Head of caudate nucleus (tissue), 42 donors: Measurements from ENCODE around the gene HEATR5B.

Experiments
- DNase-seq, 42 donors: peaks; one replicate each; pipeline versions ENCODE4 v3.0.0 to v3.0.0-alpha.2; 2020 to 2021; ENCODE audit warnings: mixed read lengths in 7 of 42
- intact Hi-C: fragments of 100-400 bp; cut with DNase I; formaldehyde crosslinking; loops from one replicate; pipeline ENCODE4 v1.15.0; 2022

HEATR5B gene

GRCh38 chr2:37080266-37080665, 3.9 kb downstream of the HEATR5B start:
- DNase-seq: no peak
- intact Hi-C loops: no loop called here

DNA sequence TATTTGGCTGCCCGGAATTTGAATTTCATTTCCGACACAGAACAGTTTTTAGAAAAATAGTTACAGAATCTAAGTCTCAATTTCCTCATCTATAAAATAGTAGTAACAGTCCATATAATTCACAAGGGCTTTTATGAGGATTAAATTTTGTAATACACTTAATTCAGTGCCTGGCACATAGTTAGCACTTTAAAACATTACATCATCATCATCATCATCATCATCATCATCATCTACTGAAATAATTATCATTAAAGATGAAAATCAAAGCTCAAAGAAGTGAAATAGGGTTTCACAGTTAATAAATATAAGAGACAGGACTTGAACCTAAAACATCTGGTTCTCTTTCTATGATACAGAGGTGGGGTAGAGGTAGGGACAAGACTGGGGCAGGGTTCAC, 13.2 kb downstream of the HEATR5B start:
- intact Hi-C loops: no loop called here
- no peak for DNase-seq

DNA sequence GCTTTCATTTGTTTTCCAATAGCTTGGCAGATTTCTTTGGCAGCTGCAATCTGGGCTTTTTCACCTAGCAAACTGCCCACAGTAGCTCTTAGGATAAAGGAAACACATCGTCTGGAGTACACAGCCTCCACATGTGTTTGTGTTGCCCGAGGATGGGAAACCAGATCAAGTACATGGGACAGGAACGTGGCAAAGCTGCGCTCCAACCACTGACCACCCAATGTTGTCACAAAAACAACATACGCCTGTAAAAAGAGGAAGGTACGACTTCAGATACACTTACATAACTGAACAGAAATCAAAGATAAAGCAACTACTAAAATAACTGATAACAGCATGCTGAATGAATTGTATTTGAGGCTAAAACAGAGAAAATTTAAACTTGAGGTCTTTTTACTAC, 15.5 kb downstream of the HEATR5B start:
- intact Hi-C loops: no loop called here
- peak in 6 of 42 donors; percentile 8 to 47 (median 22) for DNase-seq

DNA sequence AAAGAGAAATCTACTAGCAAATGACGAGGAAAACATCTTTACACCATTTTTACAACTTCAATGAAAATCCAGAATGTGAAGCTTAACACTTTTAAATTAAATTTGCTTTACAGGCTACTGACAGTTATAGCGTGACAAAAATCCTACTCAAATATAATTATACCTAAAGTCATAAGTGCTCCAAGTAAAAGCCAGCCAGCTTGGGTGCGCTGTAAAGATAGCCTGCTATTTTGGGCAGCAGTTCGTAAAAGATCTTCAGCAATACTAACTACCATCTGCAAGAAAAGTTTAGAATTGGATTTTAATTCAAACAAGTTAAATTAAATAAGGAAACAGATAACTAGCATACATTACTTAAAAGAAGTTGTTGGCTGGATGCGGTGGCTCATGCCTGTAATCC, 22.4 kb downstream of the HEATR5B start:
- intact Hi-C loops: no loop called here

GRCh38 chr2:37061013-37061711, 23.0 kb downstream of the HEATR5B start:
- intact Hi-C loops: no loop called here
- DNase-seq: no peak

More for the DNA sequence above, 22.4 kb downstream of the HEATR5B start:
- no peak for DNase-seq

DNA sequence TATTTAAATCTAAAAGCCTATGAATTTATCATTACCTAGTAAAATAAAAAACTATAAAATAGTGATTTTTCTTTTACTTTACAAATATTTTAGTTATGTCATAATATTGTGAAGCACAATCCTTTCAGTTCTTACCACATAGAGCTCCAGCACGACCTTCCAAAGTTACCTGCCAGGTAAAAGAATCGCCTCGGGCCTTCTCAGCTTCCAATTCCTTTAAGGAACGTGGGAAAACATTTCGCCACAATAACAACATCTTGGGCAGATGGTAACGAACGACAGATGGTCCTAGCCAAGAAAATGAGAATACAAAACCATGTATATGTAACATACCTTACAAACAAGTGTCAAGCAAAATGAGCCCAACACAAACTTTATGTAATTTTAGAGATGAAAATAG, 23.7 kb downstream of the HEATR5B start:
- DNase-seq: no peak

GRCh38 chr2:37059841-37060240, 24.3 kb downstream of the HEATR5B start:
- intact Hi-C loops: no loop called here
- no peak for DNase-seq

More for the DNA sequence above, 23.7 kb downstream of the HEATR5B start:
- intact Hi-C loops: no loop called here

GRCh38 chr2:37052600-37053332, 31.4 kb downstream of the HEATR5B start:
- intact Hi-C loops: no loop called here
- no peak for DNase-seq

DNA sequence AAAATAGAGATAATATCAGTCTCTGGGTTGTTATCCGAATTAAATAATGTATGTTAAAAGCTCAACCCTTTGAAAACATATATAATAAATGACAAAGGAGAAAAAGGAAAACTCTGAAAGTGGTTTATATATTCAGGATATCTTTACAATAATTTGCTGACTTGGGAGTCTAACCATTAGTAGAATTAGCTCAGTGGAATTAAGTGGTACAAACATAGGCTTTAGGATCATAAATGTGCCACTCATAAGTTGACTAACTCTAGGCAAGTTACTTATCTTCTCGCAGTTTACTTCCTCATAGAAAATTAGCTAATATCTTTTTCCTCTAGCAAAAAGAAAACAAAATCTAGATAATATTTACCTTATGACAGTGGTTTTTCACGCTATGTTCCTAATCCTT, 44.6 kb downstream of the HEATR5B start:
- intact Hi-C loops: no loop called here
- no peak for DNase-seq

- DNase-seq: no peak
- intact Hi-C loops: no loop called here
These were observed 46.4 kb downstream of the HEATR5B start for GRCh38 chr2:37037771-37038170.

DNA sequence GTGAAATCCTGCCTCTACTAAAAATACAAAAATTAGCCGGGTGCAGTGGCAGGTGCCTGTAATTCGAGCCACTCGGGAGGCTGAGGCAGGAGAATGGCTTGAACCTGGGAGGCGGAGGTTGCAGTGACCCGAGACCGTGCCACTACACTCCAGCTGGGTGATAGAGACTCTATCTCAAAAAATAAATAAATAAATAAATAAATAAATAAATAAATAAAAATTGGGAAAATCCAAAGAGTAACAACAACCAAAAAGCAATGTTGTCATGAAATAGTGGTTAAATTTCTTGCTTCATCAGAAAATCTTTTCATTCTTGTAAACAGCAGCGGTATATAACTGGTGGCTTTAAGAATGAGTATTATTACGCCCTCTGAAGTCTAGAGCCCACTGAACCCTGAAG, 54.4 kb downstream of the HEATR5B start:
- DNase-seq: no peak
- intact Hi-C loops: no loop called here

DNA sequence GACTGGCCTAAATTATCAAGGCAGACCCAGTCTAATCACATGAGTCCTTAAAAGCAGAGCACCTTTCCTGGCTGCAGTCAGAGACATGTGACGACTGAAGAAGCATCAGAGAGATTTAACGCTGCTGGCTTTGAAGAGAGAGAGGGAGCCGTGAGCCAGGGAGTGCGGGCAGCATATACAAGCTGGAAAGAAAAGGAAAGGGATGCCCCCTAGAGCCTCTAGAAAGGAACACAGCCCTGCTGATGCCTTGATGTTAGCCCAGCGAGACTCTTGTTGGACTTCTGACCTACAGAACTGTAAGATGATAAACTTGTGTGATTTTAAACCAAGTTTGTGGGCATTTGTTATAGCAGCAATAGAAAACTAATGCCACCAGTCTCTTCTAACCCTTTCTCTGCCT, 58.1 kb downstream of the HEATR5B start:
- no peak for DNase-seq
- intact Hi-C loops: no loop called here

- intact Hi-C loops: no loop called here
- no peak for DNase-seq
These were observed 63.0 kb downstream of the HEATR5B start for GRCh38 chr2:37020887-37021796.

GRCh38 chr2:37020212-37020886, 63.8 kb downstream of the HEATR5B start:
- intact Hi-C loops: no loop called here
- DNase-seq: peak in 2 of 42 donors; percentile 11 to 47

- no peak for DNase-seq
- intact Hi-C loops: no loop called here
These were observed 70.9 kb downstream of the HEATR5B start for GRCh38 chr2:37013315-37013641.

DNA sequence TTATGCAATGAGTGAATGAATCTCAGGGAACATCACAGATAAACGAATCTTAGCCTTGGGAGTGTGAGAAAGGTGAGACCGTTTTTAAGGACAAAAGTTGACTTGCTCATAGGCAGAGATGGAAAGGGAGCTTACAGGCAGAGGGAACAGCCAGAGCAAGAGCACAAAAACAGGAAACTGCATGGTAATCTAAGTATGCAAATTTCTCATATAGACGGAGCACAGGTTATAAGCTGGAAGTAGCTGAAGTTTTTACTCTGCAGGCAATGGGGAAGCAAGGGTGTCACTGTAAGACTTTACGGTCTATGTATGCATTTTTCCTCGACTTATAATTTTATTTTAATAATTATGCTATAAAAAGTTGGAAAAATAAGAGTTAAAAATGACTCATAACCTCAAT, 73.0 kb downstream of the HEATR5B start:
- DNase-seq: no peak
- intact Hi-C loops: no loop called here

DNA sequence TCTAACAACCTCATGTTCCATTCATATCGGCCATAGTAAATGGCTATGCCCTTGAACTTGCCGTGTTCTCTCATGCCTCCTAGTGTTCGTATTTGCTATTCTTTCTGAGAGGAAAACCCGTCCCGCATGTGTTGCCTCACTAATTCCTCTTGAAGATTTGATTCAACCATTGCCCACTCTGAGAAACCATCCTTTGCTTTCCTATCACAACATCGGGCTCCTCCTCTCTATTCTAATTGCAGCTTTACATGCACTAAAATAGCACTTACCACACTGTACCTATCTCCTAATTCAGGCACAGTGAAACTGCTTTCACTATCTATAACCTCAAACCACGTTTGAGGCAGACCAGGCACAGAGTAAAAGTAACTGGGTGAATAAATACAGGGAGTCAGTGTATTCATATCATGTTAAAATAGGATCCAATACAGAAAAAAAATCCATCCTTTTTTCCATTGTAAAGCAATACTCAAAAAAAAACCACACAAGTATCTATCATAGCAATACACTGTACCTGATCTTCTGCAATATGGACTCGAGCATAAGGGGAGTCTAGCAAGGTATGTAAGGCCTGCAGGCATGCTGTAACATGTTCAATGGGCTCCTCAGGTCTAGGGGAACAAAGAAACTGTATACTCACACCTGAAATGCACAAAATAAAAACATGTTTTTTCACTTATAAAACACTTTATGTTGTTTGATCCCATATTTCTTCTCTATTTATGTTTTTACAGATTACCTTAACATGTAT, 78.9 kb downstream of the HEATR5B start:
- intact Hi-C loops: no loop called here
- peak in 10 of 42 donors; percentile 7 to 51 (median 21) for DNase-seq

DNA sequence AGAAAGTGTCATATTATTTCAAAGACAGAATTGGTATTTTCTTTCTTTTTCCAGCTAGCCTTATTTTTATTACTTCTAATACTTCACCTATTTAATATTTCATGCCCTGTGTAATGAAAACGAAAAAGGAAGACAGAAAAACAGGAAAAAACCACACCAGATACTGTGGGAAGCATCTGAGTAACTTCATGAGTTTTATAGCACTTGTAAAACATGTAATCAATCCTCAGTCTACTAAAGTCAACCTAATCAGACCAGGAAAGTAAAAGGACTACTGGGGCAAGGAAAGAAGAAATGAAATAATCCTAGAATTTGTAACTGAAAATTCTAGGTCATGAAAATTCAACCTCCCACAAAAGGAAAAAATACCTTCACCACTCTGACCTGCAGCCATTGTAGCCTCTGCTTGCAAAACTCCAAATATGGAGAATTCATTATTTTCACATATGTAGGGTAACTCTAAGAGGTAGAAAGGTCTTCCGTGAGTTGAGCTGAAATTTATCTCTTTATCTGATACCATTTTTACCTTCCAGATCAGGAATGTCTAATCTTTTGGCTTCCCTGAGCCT, 83.1 kb downstream of the HEATR5B start:
- intact Hi-C loops: no loop called here
- DNase-seq: no peak
